NCI-H128 (cell line): ENCODE results near the gene PITPNM3.

ENCODE experiments used
- DNase-seq: peaks from one replicate; lab custom pipeline; 2025; ENCODE audit not compliant: unreplicated experiment; lab: John Stamatoyannopoulos, UW

The PITPNM3 gene

DNA sequence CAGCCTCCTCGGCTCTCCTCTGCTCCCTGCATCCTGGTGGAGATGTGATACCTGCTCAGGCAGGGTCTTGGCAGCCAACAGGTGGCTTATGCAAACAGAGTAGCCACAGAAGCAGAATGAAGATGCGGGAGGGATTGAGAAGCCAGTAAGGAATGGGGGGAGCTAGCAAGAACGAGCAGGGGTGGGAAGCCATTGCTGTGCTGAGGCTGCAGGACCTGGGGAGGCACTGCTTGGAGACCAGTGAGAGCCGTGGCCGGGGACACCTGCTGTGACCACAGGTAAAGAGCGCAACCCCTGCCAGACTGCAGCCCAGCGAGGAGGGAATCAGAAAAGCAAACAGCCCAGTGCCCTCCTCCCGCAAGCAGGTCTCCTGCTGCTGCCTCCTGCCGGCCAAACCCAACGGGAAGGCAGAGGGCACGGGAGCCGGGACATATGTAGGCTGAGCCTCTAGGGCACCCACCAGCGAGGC is 136.1 kb downstream of the PITPNM3 start:
- DNase-seq, result no peak

DNA sequence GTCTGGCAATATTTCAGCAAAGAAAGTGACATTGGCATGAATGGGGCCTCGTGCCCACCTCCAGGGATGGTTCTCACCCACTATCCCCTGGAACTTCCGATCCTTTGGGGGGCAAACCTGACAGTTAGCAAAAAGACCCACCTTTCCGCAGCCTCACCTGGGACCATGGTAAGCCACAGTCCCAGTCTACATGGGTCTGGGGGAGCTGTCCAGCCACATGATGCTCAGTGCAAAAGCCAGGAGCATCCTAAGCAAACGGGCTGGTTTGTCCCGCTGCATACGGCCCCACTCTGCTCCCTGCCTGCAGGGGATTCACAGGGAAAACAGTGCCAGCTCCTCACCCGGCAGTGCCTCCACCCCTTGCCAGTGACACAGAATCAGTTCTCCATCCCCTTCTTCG is 140.7 kb downstream of the PITPNM3 start:
- no peak for DNase-seq

DNA sequence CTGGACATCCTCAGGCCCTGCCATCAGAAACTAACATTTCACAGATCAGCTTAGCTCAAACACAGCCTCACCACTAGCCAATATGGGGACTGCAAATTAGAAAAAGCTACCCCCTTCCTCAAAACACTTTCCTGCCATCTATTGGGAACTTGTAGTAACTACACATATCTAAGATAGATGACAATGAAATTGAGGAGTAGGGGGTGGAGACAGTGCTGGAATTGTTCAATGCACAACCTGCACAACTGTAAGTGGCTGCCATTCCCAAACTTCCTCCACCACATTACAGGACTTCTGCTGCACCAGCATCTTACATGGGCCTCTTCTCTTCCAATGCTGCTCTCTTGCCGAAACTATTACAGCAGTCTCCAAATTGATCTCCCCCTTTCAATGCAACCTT is 143.3 kb downstream of the PITPNM3 start:
- no peak for DNase-seq

DNA sequence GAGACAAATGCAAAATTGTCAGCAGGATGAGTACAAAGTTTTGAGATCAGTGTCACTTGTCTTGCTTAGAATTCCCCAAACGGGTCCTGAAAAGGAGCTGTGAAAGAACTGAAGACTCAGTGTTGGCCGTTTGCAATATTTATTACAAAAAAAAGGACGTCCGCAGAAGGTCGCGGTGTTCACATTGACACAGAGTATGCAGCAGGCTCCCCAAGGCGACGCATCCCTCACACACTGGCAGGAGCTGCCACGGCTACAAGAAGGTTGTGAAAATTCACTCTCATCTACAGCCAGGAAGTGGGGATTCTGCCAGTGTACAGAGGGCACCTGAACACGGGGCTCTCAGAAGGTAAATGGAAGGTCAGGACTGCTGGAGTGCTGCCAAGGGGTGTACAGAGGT is 147.6 kb downstream of the PITPNM3 start:
- no peak for DNase-seq

DNA sequence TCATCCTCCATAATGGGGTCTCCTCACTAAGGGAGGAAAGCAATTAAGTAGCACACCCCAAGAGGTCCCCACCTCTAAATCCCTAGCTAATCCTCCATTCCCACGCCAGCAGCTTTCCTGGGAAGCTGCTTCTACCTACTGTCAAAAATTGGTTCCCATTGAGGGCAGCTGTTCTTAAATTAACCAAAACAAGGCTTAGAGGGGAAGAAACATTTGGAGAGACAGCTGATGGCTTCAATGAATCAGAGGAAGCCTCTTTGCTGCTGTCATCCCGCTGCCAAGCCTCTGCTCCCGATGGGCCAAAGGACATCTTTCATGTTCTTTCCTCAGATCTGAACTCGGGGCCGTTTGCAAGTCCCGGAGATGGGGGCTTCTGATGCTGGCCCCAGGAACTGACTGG is 148.1 kb downstream of the PITPNM3 start:
- DNase-seq, result no peak

DNA sequence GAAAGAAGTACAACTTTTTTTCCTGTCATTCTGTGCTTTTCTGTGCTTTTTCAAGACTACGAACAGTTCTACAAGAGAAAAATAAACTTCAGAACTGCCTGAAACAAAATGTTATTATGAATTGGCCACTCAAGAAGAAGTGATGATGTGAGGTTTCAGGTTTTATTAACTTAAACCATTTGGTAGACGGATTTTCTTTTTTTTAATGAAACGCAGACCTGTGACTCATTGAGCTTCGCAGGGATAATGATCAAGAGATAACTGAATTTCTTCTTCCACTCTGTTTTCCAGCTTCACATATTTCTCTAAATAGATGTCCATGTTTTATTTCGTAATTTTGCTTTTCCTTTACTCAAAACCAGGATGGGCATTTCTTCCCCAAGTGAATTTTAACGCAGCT is 154.1 kb downstream of the PITPNM3 start:
- DNase-seq, result no peak
